ENCODE data around the gene LENEP.

The LENEP gene

GRCh38 chr1:154999571-155000410 lies 6.4 kb downstream of the LENEP start:
- no peak for DNase-seq

DNA sequence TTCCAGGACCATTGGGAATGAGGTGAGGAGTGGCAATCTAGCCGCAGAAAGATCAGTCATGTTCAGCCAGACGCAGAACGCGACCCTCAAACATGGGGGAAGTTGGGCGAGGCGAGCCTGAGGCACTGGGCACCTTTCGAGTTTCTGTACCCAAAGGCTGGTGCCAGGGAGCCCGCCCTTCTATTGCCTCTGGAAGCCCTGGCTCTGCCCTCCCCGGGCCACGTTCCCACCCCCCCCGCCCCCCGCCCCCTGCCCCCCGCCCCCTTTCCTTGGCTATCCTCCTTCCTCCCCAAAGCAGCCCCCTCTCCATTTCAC lies 7.0 kb downstream of the LENEP start:
- no peak for DNase-seq

DNA sequence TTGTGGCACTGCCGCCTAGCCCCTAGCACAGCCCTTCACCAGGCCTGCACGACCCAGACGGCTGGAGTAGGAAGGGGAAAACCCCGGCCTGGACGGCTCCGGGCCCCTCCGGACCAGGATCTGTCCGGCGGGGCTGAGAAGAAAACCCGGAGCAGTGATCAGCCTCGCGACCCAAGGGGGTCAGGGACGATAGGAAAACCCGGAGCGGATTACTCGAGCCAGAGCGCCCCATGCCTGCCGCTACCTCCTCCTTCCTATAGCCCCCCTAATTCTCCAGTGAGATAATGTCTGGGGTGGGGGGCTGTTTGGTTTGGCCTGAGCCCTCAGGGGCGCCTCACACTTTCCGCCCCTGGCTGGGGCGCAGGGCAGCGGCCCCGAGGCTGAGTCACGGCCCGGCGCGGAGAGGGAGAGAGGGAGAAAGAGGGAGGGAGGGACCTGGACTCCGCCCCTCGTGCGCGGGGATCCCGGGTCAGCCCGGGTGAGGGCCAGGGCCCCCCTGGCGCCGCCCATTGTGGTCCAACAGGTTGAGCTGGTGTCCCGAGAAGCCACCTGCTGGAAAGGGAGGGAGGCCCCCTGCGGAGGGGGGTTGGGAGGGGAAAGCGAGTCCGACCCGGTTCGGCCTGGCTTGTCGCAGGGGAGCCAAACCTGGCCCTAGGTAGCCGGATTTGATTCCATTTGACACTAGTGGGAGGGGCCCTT lies 7.5 kb downstream of the LENEP start:
- peak; percentile 81 to 92 (median 81) for DNase-seq

DNA sequence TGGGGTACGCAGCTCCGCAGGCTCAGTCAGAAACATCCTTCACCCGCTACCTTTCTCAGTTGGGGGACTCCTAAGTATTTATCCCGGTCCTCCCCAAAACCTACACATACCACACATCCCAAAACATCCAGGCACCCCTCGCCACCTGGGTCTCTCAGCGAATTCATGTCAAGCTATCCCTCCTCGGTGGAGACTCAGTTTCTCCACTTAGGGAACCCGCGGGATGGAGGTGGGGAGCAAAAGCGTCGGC lies 8.0 kb downstream of the LENEP start:
- no peak for DNase-seq

- DNase-seq = peak; percentile 99 to 100 (median 99)
Measured at GRCh38 chr1:155001675-155002463, 8.5 kb downstream of the LENEP start.

DNA sequence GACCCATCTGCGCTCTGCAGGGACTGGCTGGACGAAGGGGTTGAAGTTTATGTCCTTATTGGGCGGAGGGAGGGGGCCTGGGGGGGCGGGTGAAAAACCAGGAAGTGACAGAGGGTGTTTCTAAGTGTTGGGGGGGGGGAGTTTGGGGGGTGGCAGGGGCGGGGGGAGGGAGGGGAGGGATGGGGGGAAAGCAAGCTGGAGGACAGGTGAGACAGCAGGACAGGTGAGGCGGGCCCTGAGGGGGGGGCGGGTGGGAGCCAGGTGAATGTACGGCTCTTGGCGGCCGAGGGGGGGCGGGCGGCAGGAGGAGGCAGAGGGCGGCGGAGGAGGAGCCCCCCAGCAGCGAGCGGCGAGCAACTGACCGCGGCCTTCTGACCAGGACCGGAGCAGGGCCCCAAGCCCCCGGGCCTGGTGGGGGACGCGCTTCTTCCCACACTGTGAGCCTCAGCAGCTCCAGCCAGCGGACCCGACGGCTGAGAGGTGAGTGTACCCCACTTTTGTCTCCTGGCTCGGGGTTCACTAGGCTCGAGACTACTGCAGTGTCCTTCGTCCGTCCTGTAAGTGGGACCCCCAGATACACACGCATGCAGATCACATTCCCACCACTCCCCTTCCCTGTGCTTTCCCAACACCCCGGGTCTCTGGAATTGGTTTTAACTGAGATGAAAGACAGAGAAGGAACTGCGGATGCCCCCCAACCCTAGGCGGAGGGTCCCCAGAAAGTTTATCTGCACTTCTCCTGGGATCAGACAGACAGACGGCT lies 9.3 kb downstream of the LENEP start, which contains the start of gene ZBTB7B:
Gene ZBTB7B (plus strand): TSS at position 339 of the 763 bp plus-strand sequence. CDS start 11,859 bp downstream, outside the sequence.
- peak in 2 of 3 donors; percentile 50 to 62 for DNase-seq

DNA sequence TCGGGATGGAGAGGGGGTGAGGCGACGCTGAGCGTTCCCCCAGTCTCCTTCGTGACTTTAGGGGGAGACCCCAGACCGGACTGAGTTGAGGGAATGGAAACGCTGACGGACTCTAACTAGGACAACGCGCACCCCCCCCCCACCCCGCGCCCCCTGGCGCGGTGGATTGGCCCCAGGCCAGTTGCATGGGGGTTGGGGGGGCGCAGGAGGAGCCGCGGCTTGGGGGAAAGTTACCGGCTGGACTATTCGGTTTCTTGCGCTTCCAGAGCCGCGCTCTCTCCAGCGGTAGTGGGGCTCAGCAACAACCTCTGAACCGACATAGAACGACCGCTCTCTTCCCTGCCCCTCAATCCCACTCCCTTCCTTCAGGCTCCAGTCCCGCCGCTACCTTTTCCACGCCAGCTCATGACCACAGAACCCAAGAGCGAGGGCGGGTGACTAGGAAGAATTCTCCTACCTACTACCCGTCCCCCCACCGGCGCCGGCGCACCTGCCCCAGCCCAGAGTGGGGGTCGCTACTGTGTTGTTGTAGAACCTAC lies 9.9 kb downstream of the LENEP start:
- DNase-seq = peak in 1 of 3 donors; percentile 18

- peak in 1 of 3 donors; percentile 21 for DNase-seq
Measured at GRCh38 chr1:155003766-155004351, 10.5 kb downstream of the LENEP start.

DNA sequence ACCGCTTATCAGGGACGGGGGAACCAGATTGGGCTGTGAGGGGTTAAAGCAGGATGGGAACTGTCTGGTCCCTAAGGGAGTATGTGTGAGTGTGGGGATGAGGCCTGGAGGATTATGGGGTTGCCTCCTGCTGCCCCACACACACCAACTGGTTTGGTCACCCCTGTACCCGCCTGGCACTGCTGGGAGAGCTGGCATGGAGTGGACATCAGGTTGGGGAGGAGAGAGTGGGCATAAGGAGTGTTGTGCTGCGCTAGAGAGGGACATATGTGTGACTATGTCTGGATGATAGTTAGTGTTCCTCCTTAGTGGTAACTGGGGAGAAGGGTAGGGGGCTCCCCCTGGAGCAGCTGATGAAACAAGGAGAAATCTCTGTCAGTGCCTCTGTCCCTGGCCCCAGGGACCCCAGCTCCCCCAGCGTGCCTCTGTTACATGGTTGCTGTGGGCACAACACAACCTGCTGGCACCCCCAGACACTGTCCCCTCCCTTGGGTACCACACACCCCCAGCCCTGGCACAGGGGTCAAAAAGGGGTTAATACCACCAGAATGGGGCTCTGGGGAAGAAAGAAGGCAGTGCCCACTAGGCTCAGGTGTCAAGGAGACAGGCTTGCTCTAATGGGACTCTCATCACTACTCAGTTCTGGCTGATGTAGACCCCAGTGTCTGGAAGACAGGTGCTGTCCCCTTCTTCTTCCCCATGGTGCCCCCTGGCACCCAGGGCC lies 11.1 kb downstream of the LENEP start:
- peak in 1 of 3 donors; percentile 20 for DNase-seq

- peak in 2 of 3 donors; percentile 55 to 64 for DNase-seq
Measured at GRCh38 chr1:155005076-155006011, 12.0 kb downstream of the LENEP start.

DNA sequence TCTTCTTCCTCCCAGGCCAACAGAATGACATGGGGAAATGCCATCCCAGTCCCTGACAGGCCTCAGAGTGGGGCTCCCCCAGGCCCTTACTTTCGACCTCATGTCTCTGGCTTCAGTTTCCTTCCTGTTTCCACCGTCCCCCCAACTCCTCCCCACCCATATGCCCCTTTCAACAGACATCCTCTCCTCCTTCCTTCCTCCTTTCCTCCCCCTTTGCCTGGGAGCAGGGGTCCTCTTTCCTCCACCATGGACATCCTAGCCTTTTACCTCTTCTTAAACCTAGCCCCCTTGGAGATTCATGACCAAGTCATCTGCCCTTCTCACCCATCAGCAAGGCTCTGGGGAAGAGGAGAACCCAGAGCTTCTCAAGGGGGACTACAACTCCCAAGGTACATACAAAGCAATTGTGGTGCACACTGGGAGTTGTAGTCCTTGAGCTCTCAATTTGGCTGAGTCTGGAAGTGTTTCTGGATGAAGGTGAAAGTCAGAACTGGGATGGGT lies 13.3 kb downstream of the LENEP start:
- peak; percentile 80 to 84 (median 84) for DNase-seq

GRCh38 chr1:155007251-155007828 lies 14.0 kb downstream of the LENEP start:
- no peak for DNase-seq

DNA sequence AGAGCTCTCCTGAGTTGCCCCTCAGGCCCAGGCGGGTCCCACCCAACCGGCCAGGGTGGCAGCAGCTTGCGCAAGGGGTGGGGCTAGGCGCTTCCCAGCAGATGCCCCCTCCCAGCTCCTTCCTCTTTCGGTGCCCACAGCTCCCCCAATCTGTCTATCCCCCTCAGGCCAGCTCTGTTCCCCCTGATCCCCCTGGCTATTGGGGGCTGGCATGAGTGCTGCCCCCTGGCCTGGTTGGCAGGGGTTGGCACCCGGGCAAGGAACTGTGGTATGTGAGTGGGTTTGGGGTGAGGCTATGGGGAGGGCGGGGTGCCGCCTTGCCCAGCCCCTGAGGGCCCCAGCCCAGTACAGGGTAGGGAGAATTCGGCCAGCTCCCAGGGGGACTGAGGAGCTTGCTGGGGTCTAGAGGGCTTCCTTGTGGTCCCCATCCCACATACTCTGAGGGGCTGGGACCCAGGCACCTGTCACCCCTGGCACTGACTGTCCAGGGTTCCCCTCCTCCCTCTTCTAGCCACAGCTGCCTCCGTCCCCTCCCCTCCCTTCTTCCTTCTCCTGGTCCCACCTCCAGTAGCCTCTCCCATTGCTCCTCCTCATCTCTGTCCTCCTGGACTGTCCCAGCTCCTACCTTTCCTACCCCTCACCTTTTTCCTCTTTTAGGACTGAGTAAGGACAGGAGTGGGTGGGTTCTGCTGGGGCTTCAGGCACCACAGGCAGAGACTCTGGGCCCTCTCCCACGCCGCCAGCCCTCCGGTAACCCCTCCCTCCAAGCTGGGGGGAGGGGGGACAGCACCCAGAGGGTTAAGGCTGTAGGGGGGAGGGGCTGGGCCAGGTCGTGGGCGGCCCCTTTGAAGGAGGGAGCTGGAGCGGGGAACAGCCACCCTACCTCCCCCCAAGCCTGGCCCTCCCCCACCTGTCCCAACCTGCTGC lies 14.9 kb downstream of the LENEP start:
- no peak for DNase-seq

DNA sequence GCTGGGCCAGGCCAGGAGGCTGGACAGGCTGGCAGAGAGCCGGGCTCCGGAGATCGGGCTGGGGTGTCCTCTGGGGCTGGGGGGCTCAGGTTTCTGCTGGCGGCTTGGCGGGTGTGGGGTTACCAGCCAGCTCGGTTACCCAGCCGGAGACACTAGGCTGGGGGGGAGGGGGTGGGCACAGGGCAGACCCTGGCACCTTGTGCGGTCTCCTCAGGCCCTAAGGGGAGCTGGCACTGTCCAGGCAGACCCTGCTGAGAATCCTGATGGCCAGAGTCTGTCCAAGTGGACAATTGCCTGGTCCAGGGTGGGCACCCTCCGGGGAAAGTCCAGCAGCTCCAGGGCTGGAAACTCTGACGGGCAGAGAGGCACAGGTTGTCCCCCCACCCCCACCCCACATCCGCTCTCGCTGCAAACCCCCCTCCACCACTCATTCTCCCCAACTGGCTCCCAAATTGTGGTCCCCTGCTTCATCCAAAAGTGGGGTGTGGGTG lies 15.9 kb downstream of the LENEP start:
- DNase-seq = no peak

DNA sequence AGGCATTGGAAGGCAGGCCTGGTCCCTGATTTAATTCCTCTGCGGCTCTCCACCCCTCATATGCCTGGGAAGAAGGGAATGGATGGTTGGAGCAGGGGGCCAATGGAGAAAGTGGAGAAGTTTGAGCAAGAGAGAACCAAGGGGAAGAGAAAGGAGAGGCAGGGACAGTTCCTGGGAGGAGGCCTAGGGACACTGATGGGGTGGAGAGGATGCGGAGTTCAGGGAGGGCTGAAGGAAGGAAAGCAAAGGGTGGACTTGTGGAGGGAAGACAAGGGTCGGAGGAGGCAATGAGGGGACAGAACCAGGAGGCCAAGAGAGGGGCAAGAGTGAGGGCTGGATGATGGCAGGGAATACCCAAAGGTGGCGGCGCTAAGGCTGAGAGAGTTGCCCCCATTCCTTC lies 16.4 kb downstream of the LENEP start:
- DNase-seq = no peak

- DNase-seq = no peak
Measured at GRCh38 chr1:155010211-155010918, 17.0 kb downstream of the LENEP start.

- no peak for DNase-seq
Measured at GRCh38 chr1:155011004-155011416, 17.6 kb downstream of the LENEP start.

Measured in suppressor macrophage treated with lipopolysaccharide for 1 hour (primary cell).